Ishikawa (cell line): ENCODE measurements around the gene PTPA.

ENCODE experiments used
- CEBPB ChIP-seq: IDR thresholded peaks from 2 replicates; pipeline ENCODE4 v1.6.1; 2012
- CREB1 ChIP-seq: IDR thresholded peaks from 2 replicates; pipeline ENCODE4 v1.6.1; 2012; ENCODE audit warnings: low read depth
- EGR1 ChIP-seq: IDR thresholded peaks from 2 replicates; pipeline ENCODE4 v1.6.1; 2012
- EP300 ChIP-seq: IDR thresholded peaks from 2 replicates; pipeline ENCODE4 v1.6.1; 2012; ENCODE audit warnings: borderline replicate concordance
- FOXM1 ChIP-seq: IDR thresholded peaks from 2 replicates; pipeline ENCODE4 v1.6.1; 2012; ENCODE audit warnings: low read depth, borderline replicate concordance
- MAX ChIP-seq: IDR thresholded peaks from 2 replicates; pipeline ENCODE4 v1.6.1; 2012
- NFIC ChIP-seq: IDR thresholded peaks from 2 replicates; pipeline ENCODE4 v1.6.1; 2012
- RAD21 ChIP-seq: IDR thresholded peaks from 2 replicates; pipeline ENCODE4 v1.6.1; 2012; ENCODE audit warnings: low read depth
- REST ChIP-seq: IDR thresholded peaks from 2 replicates; pipeline ENCODE4 v1.6.1; 2012; ENCODE audit warnings: low read depth, mild to moderate bottlenecking
- TAF1 ChIP-seq: IDR thresholded peaks from 2 replicates; pipeline ENCODE4 v1.6.1; 2012; ENCODE audit warnings: low read depth, mild to moderate bottlenecking
- TCF12 ChIP-seq: IDR thresholded peaks from 2 replicates; pipeline ENCODE4 v1.6.1; 2012; ENCODE audit warnings: low read depth
- TEAD4 ChIP-seq: IDR thresholded peaks from 2 replicates; pipeline ENCODE4 v1.6.1; 2012
- USF1 ChIP-seq: IDR thresholded peaks from 2 replicates; pipeline ENCODE4 v1.6.1; 2012
- YY1 ChIP-seq: IDR thresholded peaks from 2 replicates; pipeline ENCODE4 v1.6.1; 2012; ENCODE audit warnings: low read depth
- ZBTB7A ChIP-seq: IDR thresholded peaks from 2 replicates; pipeline ENCODE4 v1.6.1; 2012; ENCODE audit warnings: low read depth

The PTPA gene

GRCh38 chr9:129175515-129175824 lies 64.3 kb downstream of the PTPA start:
- TF ChIP-seq TEAD4 = no peak
- TF ChIP-seq NFIC = no peak
- TF ChIP-seq REST = no peak
- no peak for TF ChIP-seq FOXM1
- TF ChIP-seq CREB1 = no peak
- no peak for TF ChIP-seq CEBPB
- no peak for TF ChIP-seq ZBTB7A
- no peak for TF ChIP-seq EGR1
- no peak for TF ChIP-seq EP300
- TF ChIP-seq MAX = no peak
- no peak for TF ChIP-seq YY1
- no peak for TF ChIP-seq TCF12

GRCh38 chr9:129175825-129176633 lies 64.8 kb downstream of the PTPA start:
- TF ChIP-seq MAX (peak; percentile 49), YY1 (peak; percentile 6; the same call in 1 of the 2 replicates), CREB1 (0 out of 2 replicates have a peak, but pooled peaks have one; percentile 30), TCF12 (peak; percentile 68), RAD21 (peak; percentile 21; the same call in 1 of the 2 replicates), CEBPB (peak; percentile 75), EP300 (no peak; the same call in 1 of the 2 replicates), EGR1 (no peak), FOXM1 (0 out of 2 replicates have a peak, but pooled peaks have one; percentile 34), REST (no peak), USF1 (peak; percentile 74), ZBTB7A (no peak), TEAD4 (peak; percentile 42; the same call in 1 of the 2 replicates), TAF1 (peak; percentile 21; the same call in 1 of the 2 replicates), NFIC (peak; percentile 26; the same call in 1 of the 2 replicates)

GRCh38 chr9:129176701-129177442 lies 65.7 kb downstream of the PTPA start:
- TF ChIP-seq FOXM1 = no peak
- TF ChIP-seq ZBTB7A = 0 out of 2 replicates have a peak, but pooled peaks have one; percentile 38
- TF ChIP-seq MAX = no peak; the same call in 1 of the 2 replicates
- no peak for TF ChIP-seq CEBPB
- peak; percentile 14; the same call in 1 of the 2 replicates for TF ChIP-seq TAF1

GRCh38 chr9:129177443-129177790 lies 66.2 kb downstream of the PTPA start:
- TF ChIP-seq RAD21 (no peak), ZBTB7A (no peak), CEBPB (no peak), YY1 (no peak), NFIC (no peak), FOXM1 (no peak), TCF12 (no peak), TAF1 (no peak), MAX (no peak), REST (no peak), EP300 (no peak), TEAD4 (no peak), CREB1 (no peak), USF1 (no peak), EGR1 (no peak)
